H1 (cell line): ENCODE measurements around the gene DDAH2. TPM values are rescaled to one million over a fixed set of nuclear protein-coding genes. Genes with fewer than 3 reads are reported as not detected.

Experiments
- CTCF ChIA-PET: fragments of 300-600 bp; sonication (Branson Sonifier 250); formaldehyde crosslinking; loops from one replicate; lab custom pipeline; 2021; ENCODE audit not compliant: partially characterized antibody; lab: Charles Lee
- POLR2A ChIA-PET: fragments of 300-600 bp; sonication (Branson Sonifier 250); formaldehyde crosslinking; loops from one replicate; lab custom pipeline; 2021; ENCODE audit warnings: inconsistent platforms; ENCODE audit not compliant: partially characterized antibody; lab: Charles Lee
- DNase-seq, 2 experiments: peaks; one replicate each; pipeline versions ENCODE4 v3.0.0 to v3.0.0-alpha.2; 2010 to 2022; ENCODE audit warnings: low spot score in 2 of 2, low read depth in 1 of 2, mixed read lengths in 1 of 2
- FAIRE-seq: peaks from 2 replicates; lab custom pipeline; 2011; peaks lifted over from hg19 to GRCh38; lab: Jason Lieb, UNC
- H2AFZ ChIP-seq: 2 replicates; pipeline ENCODE4 v1.8.1; 2012; ENCODE audit warnings: low read length, inconsistent platforms
- H2AK5ac ChIP-seq: 2 replicates; pipeline ENCODE4 v1.6.1; 2013; ENCODE audit warnings: low read depth, low read length
- H2BK120ac ChIP-seq: replicated peaks from 2 replicates; pipeline ENCODE3; 2013; ENCODE audit warnings: low read depth, low read length, inconsistent platforms
- H2BK12ac ChIP-seq: 2 replicates; pipeline ENCODE4 v1.6.1; 2013; ENCODE audit warnings: low read depth, low read length
- H2BK15ac ChIP-seq: 2 replicates; pipeline ENCODE4 v1.6.1; 2013; ENCODE audit warnings: low read length
- H2BK20ac ChIP-seq: 2 replicates; pipeline ENCODE4 v1.6.1; 2013; ENCODE audit warnings: low read length
- H2BK5ac ChIP-seq: 2 replicates; pipeline ENCODE4 v1.6.1; 2013; ENCODE audit warnings: low read depth, low read length
- H3K14ac ChIP-seq: 2 replicates; pipeline ENCODE4 v1.6.1; 2013; ENCODE audit warnings: inconsistent platforms; ENCODE audit not compliant: insufficient read length
- H3K18ac ChIP-seq: 2 replicates; pipeline ENCODE4 v1.6.1; 2013; ENCODE audit warnings: low read length; ENCODE audit errors: extremely low read depth
- H3K23ac ChIP-seq: 2 replicates; pipeline ENCODE4 v1.6.1; 2013; ENCODE audit warnings: inconsistent platforms; ENCODE audit not compliant: insufficient read length
- H3K23me2 ChIP-seq: 2 replicates; pipeline ENCODE4 v1.6.1; 2013; ENCODE audit warnings: low read depth, low read length
- H3K27ac ChIP-seq: 2 replicates; pipeline ENCODE4 v1.6.1; 2011; ENCODE audit warnings: low read depth, low read length, inconsistent platforms
- H3K27me3 ChIP-seq, 4 experiments: replicated peaks in 1 of 4; 1 replicate in 1 of 4; 2 replicates in 3 of 4; pipeline versions ENCODE4 v1.6.1 to v1.8.1; 2011 to 2013; ENCODE audit warnings: low read length in 3 of 4, mild to moderate bottlenecking in 3 of 4, inconsistent platforms in 2 of 4, mixed read lengths in 2 of 4, moderate library complexity in 1 of 4; ENCODE audit not compliant: control insufficient read depth in 3 of 4, insufficient read depth in 3 of 4; ENCODE audit errors: extremely low read depth in 1 of 4
- H3K36me3 ChIP-seq, 4 experiments: 2 replicates each; pipeline versions ENCODE4 v1.6.1 to v1.8.1; 2011 to 2013; ENCODE audit warnings: mild to moderate bottlenecking in 4 of 4, low read length in 3 of 4, moderate library complexity in 2 of 4, control low read depth in 1 of 4, inconsistent platforms in 1 of 4; ENCODE audit not compliant: insufficient read depth in 4 of 4, control insufficient read depth in 2 of 4
- H3K4ac ChIP-seq: replicated peaks from 2 replicates; pipeline ENCODE3; 2013; ENCODE audit warnings: low read length, low read depth, mixed read lengths, inconsistent platforms; ENCODE audit not compliant: insufficient read length
- H3K4me1 ChIP-seq, 4 experiments: replicated peaks in 1 of 4; 1 replicate in 1 of 4; 2 replicates in 3 of 4; pipeline versions ENCODE4 v1.6.1 to v1.8.1; 2011 to 2013; ENCODE audit warnings: low read length in 3 of 4, inconsistent platforms in 2 of 4, mixed read lengths in 1 of 4; ENCODE audit not compliant: insufficient read depth in 4 of 4, control insufficient read depth in 3 of 4
- H3K4me2 ChIP-seq, 2 experiments: 2 replicates each; pipeline versions ENCODE4 v1.6.1 to v1.8.1; 2011 to 2013; ENCODE audit warnings: low read depth in 2 of 2, low read length in 2 of 2, control low read depth in 1 of 2, inconsistent platforms in 1 of 2, mild to moderate bottlenecking in 1 of 2; ENCODE audit not compliant: insufficient read depth in 1 of 2
- H3K4me3 ChIP-seq, 4 experiments: fragments of 200-600, 300-600 bp in 1 of 4; sonication (generic), shearing (Covaris generic), sonication (Bioruptor Twin) in 1 of 4; 2 replicates each; pipeline versions ENCODE4 v1.5.1 to v1.8.1; 2011 to 2016; ENCODE audit warnings: low read length in 4 of 4, low read depth in 3 of 4, control low read depth in 2 of 4, inconsistent platforms in 2 of 4, mild to moderate bottlenecking in 2 of 4, mixed read lengths in 1 of 4, moderate library complexity in 1 of 4; ENCODE audit not compliant: insufficient read depth in 2 of 4; ENCODE audit errors: extremely low read depth in 1 of 4
- H3K56ac ChIP-seq: replicated peaks from 2 replicates; pipeline ENCODE3; 2013; ENCODE audit warnings: low read depth, mild to moderate bottlenecking, mixed read lengths, low read length, inconsistent platforms; ENCODE audit not compliant: insufficient read length
- H3K79me1 ChIP-seq: 2 replicates; pipeline ENCODE4 v1.6.1; 2013; ENCODE audit warnings: low read depth, low read length, control low read depth
- H3K79me2 ChIP-seq, 2 experiments: 2 replicates each; pipeline versions ENCODE4 v1.6.1 to v1.8.1; 2012 to 2013; ENCODE audit warnings: low read length in 2 of 2, mild to moderate bottlenecking in 2 of 2, inconsistent platforms in 1 of 2; ENCODE audit not compliant: insufficient read depth in 2 of 2, control insufficient read depth in 1 of 2
- H3K9ac ChIP-seq, 4 experiments: replicated peaks in 1 of 4; 1 replicate in 1 of 4; 2 replicates in 3 of 4; pipeline versions ENCODE4 v1.6.1 to v1.8.1; 2011 to 2013; ENCODE audit warnings: low read depth in 3 of 4, low read length in 3 of 4, control low read depth in 2 of 4, mild to moderate bottlenecking in 2 of 4, moderate library complexity in 2 of 4, inconsistent platforms in 1 of 4; ENCODE audit errors: extremely low read depth in 1 of 4
- H3K9me3 ChIP-seq, 2 experiments: 2 replicates each; pipeline versions ENCODE4 v1.6.1 to v1.8.1; 2012 to 2013; ENCODE audit warnings: mild to moderate bottlenecking in 2 of 2, moderate library complexity in 2 of 2, control low read depth in 1 of 2, inconsistent platforms in 1 of 2, low read depth in 1 of 2, low read length in 1 of 2, mixed read lengths in 1 of 2; ENCODE audit not compliant: insufficient read depth in 2 of 2
- H4K20me1 ChIP-seq, 2 experiments: replicated peaks in 1 of 2; 2 replicates each; pipeline versions ENCODE3 to v1.8.1; 2011 to 2013; ENCODE audit warnings: inconsistent platforms in 2 of 2, low read length in 2 of 2, mild to moderate bottlenecking in 1 of 2; ENCODE audit not compliant: insufficient read depth in 2 of 2, control insufficient read depth in 1 of 2
- H4K5ac ChIP-seq: 2 replicates; pipeline ENCODE4 v1.6.1; 2013; ENCODE audit warnings: low read length, low read depth, mixed read lengths, inconsistent platforms; ENCODE audit not compliant: insufficient read length
- H4K8ac ChIP-seq: 2 replicates; pipeline ENCODE4 v1.8.0; 2013; ENCODE audit warnings: mild to moderate bottlenecking, moderate library complexity, low read length, inconsistent platforms; ENCODE audit not compliant: insufficient read depth; ENCODE audit errors: extremely low read depth
- H4K91ac ChIP-seq: replicated peaks from 2 replicates; pipeline ENCODE3; 2013; ENCODE audit warnings: low read length, mixed read lengths, inconsistent platforms; ENCODE audit not compliant: insufficient read length
- ASH2L ChIP-seq: fragments of 200-600, 300-600 bp; sonication (generic); IDR thresholded peaks from one replicate; pipeline ENCODE4 v1.7.1; 2017; ENCODE audit warnings: low read length
- CHD1 ChIP-seq: IDR thresholded peaks from 2 replicates; pipeline ENCODE4 v1.6.1; 2012; ENCODE audit warnings: low read depth, low read length, improper control_type of control experiment
- KDM5A ChIP-seq: fragments of 200-600 bp; IDR thresholded peaks from 2 replicates; pipeline ENCODE4 v1.7.1; 2012; ENCODE audit warnings: mild to moderate bottlenecking, low read length, inconsistent platforms, mixed read lengths
- POU5F1 ChIP-seq: IDR thresholded peaks from 2 replicates; pipeline ENCODE4 v1.6.1; 2011; ENCODE audit warnings: low read depth, mild to moderate bottlenecking, low read length, moderate library complexity
- RXRA ChIP-seq: IDR thresholded peaks from 2 replicates; pipeline ENCODE4 v1.6.1; 2011; ENCODE audit warnings: low read depth, mild to moderate bottlenecking, low read length, moderate library complexity; ENCODE audit not compliant: insufficient read depth
- SAP30 ChIP-seq: fragments of 300-600 bp; sonication (generic); IDR thresholded peaks from 2 replicates; pipeline ENCODE4 v1.7.1; 2012; ENCODE audit warnings: low read length, moderate library complexity, mild to moderate bottlenecking, inconsistent platforms; ENCODE audit not compliant: insufficient read depth, insufficient replicate concordance
- WGBS, 2 experiments: shearing (Covaris generic) in 1 of 2; methylation state at CpG; one replicate each; pipeline versions ENCODE4 v1.1.6 to v1.1.7; 2013 to 2015; ENCODE audit warnings: low lambda C conversion rate in 2 of 2, mixed read lengths in 2 of 2, inconsistent platforms in 1 of 2, low coverage in 1 of 2, missing lambda C conversion rate in 1 of 2; ENCODE audit not compliant: insufficient replicate concordance in 2 of 2, insufficient coverage in 1 of 2, insufficient read length in 1 of 2; ENCODE audit errors: extremely low coverage in 1 of 2, missing lambda C conversion rate in 1 of 2; 5-methylcytosine and 5-hydroxymethylcytosine counted together
- polyA plus RNA-seq, 7 experiments: library from polyadenylated mRNA; depleted of rRNA in 3 of 7; stranded (reverse) in 5 of 7; unstranded in 2 of 7; fragments of >200 nt in 5 of 7; fragments of 200-250 nt in 2 of 7; gene quantifications; 1 replicate in 5 of 7; 2 replicates in 1 of 7; 4 replicates in 1 of 7; pipeline versions ENCODE4 v1.2.1 to v1.2.3, GENCODE V29; 2011 to 2013; ENCODE audit warnings: missing spikeins in 2 of 7, mixed read lengths in 2 of 7
- total RNA-seq: library from RNA; stranded (reverse); fragmentation: NEBNext Ultra II Directional; extraction: Animal tissue kit (Norgen Biotek cat#: 25700); gene quantifications from 2 replicates; pipeline ENCODE4 v1.2.1, GENCODE V29; 2021
- TF ChIP-seq, protein P1 (sequence below): IDR thresholded peaks from 2 replicates; pipeline ENCODE4 v1.6.1; 2012; ENCODE audit warnings: inconsistent platforms

DDAH2 gene
- total and polyA plus RNA-seq, 2 of the 8 experiments (the other 6 are each of a cell fraction or from before 2014, with no cell fraction given), result 53.3 to 73.5 TPM

DNA sequence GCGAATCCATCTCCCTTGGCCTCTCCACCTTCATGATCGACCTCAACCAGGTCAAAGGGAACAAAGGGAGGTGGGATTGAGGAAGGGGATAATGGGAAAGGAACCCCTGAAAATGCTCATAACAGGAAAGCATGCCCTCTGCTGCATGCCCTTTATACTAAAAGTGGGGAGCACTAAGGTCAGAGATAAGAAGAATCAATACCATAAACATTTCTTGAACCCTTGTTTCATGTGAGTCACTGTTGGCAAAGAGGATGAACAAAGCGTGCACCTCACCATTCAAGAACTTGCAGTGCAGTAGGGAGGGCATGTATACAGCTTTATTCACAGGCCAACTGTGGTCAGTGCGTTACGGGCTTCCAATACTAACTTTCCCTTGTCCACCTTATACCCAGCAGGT, 31.7 kb upstream of the DDAH2 start:
- Histone ChIP-seq H3K4me3 (no peak overlapping the region), H4K91ac (no peak overlapping the region)
- TF ChIP-seq SAP30 (no peak), POU5F1 (no peak), CHD1 (no peak), ASH2L (no peak), KDM5A (no peak), RXRA (no peak)
- TF ChIP-seq, protein P1, sequence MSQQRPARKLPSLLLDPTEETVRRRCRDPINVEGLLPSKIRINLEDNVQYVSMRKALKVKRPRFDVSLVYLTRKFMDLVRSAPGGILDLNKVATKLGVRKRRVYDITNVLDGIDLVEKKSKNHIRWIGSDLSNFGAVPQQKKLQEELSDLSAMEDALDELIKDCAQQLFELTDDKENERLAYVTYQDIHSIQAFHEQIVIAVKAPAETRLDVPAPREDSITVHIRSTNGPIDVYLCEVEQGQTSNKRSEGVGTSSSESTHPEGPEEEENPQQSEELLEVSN, result no peak
- TF ChIP-seq, all 59 proteins: peak for 0
- no peak for FAIRE-seq
- Histone ChIP-seq H2BK15ac (no peak overlapping the region), H2AK5ac (no peak overlapping the region), H3K23ac (no peak overlapping the region), H4K20me1 (no peaks in the 10 kb centered on the region), H3K79me1 (no peaks in the 10 kb centered on the region), H2BK5ac (no peak overlapping the region), H3K27me3 (no peaks in the 10 kb centered on the region), H3K4me2 (no peak overlapping the region), H4K5ac (no peak overlapping the region), H3K14ac (no peak overlapping the region), H3K4me1 (peaks cover 0 to 5% (median 0%) of the 10 kb centered on the region in 4 experiments; a peak in 2 of 7 replicates), H3K9ac (no peak overlapping the region; a peak in 1 of 7 replicates), H2BK20ac (no peak overlapping the region), H3K36me3 (peaks cover 0 to 16% (median 1%) of the 10 kb centered on the region in 4 experiments; a peak in 3 of 8 replicates), H3K23me2 (no peaks in the 10 kb centered on the region; the same call in 1 of the 2 replicates), H2AFZ (no peak overlapping the region), H3K4ac (no peak overlapping the region), H2BK120ac (no peak overlapping the region), H3K18ac (no peak overlapping the region), H3K27ac (no peak overlapping the region), H4K8ac (no peak overlapping the region), H3K79me2 (no peaks in the 10 kb centered on the region), H3K56ac (no peak overlapping the region), H3K9me3 (no peaks in the 10 kb centered on the region), H2BK12ac (no peak overlapping the region)
- ChIA-PET POLR2A (interaction anchor here (0.6 to 6.3 kb wide), 9 partner anchors 8 to 101 kb away, joined by 3 to 38 read pairs (median 4); partner anchors contain the start of genes LY6G5C, MSH5 and VARS1), CTCF (interaction anchor here (1.0 to 3.0 kb wide), 3 partner anchors 14 to 37 kb away, joined by 3 to 12 read pairs (median 3); partner anchors contain the start of gene MPIG6B)
- DNase-seq, result no peak
- whole genome bisulfite sequencing, 2 experiments, result 95% methylated on average over 5 of the region's 5 CpGs; no CpG with 5 or more reads in 1 of the 2 experiments
